HAP-1 (cell line): ENCODE data around the gene HNRNPH2.

Experiments used
- DNase-seq, 2 experiments: peaks; one replicate each; pipeline ENCODE4 v3.0.0-alpha.2; 2016 to 2020; ENCODE audit warnings: low spot score in 2 of 2
- H3K27me3 ChIP-seq: fragments of 250-450 bp; sonication (Bioruptor Pico); 2 replicates; pipeline ENCODE4 v1.5.1; 2020; ENCODE audit warnings: low read depth, mild to moderate bottlenecking, moderate library complexity
- H3K36me3 ChIP-seq: fragments of 250-450 bp; sonication (Bioruptor Pico); replicated peaks from 2 replicates; pipeline ENCODE4 v1.5.1; 2020; ENCODE audit warnings: mild to moderate bottlenecking
- H3K4me1 ChIP-seq: fragments of 250-450 bp; sonication (Bioruptor Pico); 2 replicates; pipeline ENCODE4 v1.5.1; 2020; ENCODE audit warnings: mild to moderate bottlenecking
- H3K4me3 ChIP-seq: fragments of 250-450 bp; sonication (Bioruptor Pico); 2 replicates; pipeline ENCODE4 v1.5.1; 2020; ENCODE audit warnings: mild to moderate bottlenecking, moderate library complexity
- H3K9me3 ChIP-seq: fragments of 250-450 bp; sonication (Bioruptor Pico); 2 replicates; pipeline ENCODE4 v1.5.1; 2020; ENCODE audit warnings: mild to moderate bottlenecking, moderate library complexity
- in situ Hi-C: fragments of 300-500 bp; cut with MboI; formaldehyde crosslinking; loops from 3 replicates; pipeline ENCODE4 v1.14.3; 2020; ENCODE audit warnings: low sequenced_read_pairs, inconsistent platforms, mixed read lengths

HNRNPH2 gene

GRCh38 chrX:101407748-101408531, at the start of gene HNRNPH2, which contains the start of gene GLA:
HNRNPH2 (plus strand) TSS chrX:101408222; CDS start chrX:101411989, 3,767 bp downstream.
GLA (minus strand) TSS chrX:101407925; CDS start chrX:101407903, 22 bp downstream.
- Histone ChIP-seq H3K4me3 (peak within 1 kb of the TSS; percentile 71), H3K27me3 (0 out of 2 replicates have a peak, but pooled peaks cover 3% of the 10 kb centered on the region), H3K9me3 (no peaks in the 10 kb centered on the region), H3K36me3 (peaks cover 23% of the 10 kb centered on the region), H3K4me1 (peaks cover 19% of the 10 kb centered on the region)
- in situ Hi-C loops: no loop called here
- peak; percentile 95 to 99 for DNase-seq

GRCh38 chrX:101359966-101360365, 48.1 kb upstream of the HNRNPH2 start:
- H3K27me3 ChIP-seq: no peaks in the 10 kb centered on the region
- in situ Hi-C loops: no loop called here
- H3K4me1 ChIP-seq: no peaks in the 10 kb centered on the region
- DNase-seq: no peak
- no peaks in the 10 kb centered on the region for H3K36me3 ChIP-seq
- no peak overlapping the region for H3K4me3 ChIP-seq
- no peaks in the 10 kb centered on the region for H3K9me3 ChIP-seq

DNA sequence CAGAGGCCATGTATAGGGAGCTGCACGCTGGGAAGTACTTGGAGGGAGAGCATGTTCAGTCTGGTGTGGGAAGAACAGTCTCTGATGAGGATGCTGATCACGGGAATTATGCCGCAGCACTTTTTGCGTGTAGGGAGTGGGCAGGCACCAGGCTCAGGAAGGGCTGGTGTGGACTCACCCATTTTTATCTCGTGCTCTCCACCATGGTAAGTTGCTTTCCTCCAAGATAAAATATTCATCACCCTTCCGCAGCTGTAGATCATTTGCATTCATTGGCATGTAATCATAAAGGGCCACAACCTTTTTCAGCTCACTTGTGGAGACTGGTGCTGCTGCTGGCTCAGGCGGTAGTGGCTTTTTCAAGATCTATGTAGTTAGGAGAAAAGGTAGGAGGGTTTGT, 47.6 kb upstream of the HNRNPH2 start:
- H3K27me3 ChIP-seq: no peaks in the 10 kb centered on the region
- H3K4me1 ChIP-seq: no peaks in the 10 kb centered on the region
- H3K4me3 ChIP-seq: no peak overlapping the region
- no peaks in the 10 kb centered on the region for H3K36me3 ChIP-seq
- in situ Hi-C loops: no loop called here
- DNase-seq: no peak
- no peaks in the 10 kb centered on the region for H3K9me3 ChIP-seq

DNA sequence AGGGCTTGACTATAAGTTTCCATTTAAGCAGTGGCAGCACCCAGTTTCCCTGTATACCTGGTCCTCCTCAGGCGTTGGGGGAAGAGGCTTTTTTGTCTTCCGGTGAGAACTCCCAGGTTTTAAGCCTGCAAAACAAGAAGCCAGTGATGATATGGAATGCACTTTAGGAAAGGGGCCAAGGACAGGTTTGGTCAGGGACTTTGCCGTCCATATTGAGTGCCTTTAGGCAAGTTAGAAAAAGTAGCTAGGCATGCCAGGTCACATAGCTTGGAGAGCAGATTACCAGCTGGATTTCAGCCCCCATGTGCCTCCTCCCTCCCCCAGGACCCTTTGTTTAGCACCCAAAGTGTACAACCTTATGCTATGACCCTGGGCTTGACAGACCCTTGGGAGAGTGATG, 45.9 kb upstream of the HNRNPH2 start:
- Histone ChIP-seq H3K36me3 (no peaks in the 10 kb centered on the region), H3K9me3 (no peaks in the 10 kb centered on the region)
- in situ Hi-C loops: no loop called here

GRCh38 chrX:101362757-101363156, 45.3 kb upstream of the HNRNPH2 start:
- no peak for DNase-seq
- Histone ChIP-seq H3K4me3 (no peak overlapping the region), H3K4me1 (no peaks in the 10 kb centered on the region), H3K36me3 (no peaks in the 10 kb centered on the region; the same call in 1 of the 2 replicates), H3K27me3 (no peaks in the 10 kb centered on the region), H3K9me3 (no peaks in the 10 kb centered on the region)
- in situ Hi-C loops: no loop called here

More for the DNA sequence above, 45.9 kb upstream of the HNRNPH2 start:
- Histone ChIP-seq H3K4me1 (no peaks in the 10 kb centered on the region), H3K4me3 (no peak overlapping the region), H3K27me3 (no peaks in the 10 kb centered on the region)
- no peak for DNase-seq

GRCh38 chrX:101365301-101365795, 42.7 kb upstream of the HNRNPH2 start:
- Histone ChIP-seq H3K4me1 (no peaks in the 10 kb centered on the region), H3K4me3 (no peak overlapping the region), H3K9me3 (no peaks in the 10 kb centered on the region), H3K27me3 (peaks cover 18% of the 10 kb centered on the region), H3K36me3 (no peaks in the 10 kb centered on the region; the same call in 1 of the 2 replicates)
- in situ Hi-C loops: no loop called here
- DNase-seq: no peak

- no peak overlapping the region for H3K4me3 ChIP-seq
- H3K27me3 ChIP-seq: peaks cover 18% of the 10 kb centered on the region
- no peaks in the 10 kb centered on the region for H3K4me1 ChIP-seq
- in situ Hi-C loops: no loop called here
- H3K36me3 ChIP-seq: no peaks in the 10 kb centered on the region; the same call in 1 of the 2 replicates
- H3K9me3 ChIP-seq: no peaks in the 10 kb centered on the region
- no peak for DNase-seq
Measured at GRCh38 chrX:101368800-101369199, 39.2 kb upstream of the HNRNPH2 start.

DNA sequence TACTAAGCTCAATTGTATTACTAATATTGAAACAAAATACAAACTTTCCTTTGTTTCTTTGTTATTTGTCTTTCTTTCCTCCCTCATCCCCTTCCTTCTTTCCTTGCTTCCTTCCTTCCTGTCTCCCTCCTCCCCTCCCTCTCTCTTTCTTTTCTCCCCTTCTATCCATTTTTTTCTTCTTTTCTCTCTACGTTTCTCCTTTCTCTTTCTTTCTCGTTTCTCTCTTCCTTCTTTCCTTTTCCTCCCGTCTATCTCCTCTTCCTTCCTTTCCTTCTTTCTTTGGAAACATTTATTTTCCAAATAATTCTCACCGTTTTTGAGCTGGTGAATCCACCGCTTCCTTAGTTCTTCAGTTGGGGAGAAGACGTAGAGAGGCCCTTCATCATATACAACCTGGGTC, 38.3 kb upstream of the HNRNPH2 start:
- Histone ChIP-seq H3K4me1 (no peaks in the 10 kb centered on the region), H3K36me3 (no peaks in the 10 kb centered on the region; the same call in 1 of the 2 replicates), H3K27me3 (peaks cover 18% of the 10 kb centered on the region), H3K4me3 (no peak overlapping the region), H3K9me3 (no peaks in the 10 kb centered on the region)
- in situ Hi-C loops: no loop called here
- no peak for DNase-seq

DNA sequence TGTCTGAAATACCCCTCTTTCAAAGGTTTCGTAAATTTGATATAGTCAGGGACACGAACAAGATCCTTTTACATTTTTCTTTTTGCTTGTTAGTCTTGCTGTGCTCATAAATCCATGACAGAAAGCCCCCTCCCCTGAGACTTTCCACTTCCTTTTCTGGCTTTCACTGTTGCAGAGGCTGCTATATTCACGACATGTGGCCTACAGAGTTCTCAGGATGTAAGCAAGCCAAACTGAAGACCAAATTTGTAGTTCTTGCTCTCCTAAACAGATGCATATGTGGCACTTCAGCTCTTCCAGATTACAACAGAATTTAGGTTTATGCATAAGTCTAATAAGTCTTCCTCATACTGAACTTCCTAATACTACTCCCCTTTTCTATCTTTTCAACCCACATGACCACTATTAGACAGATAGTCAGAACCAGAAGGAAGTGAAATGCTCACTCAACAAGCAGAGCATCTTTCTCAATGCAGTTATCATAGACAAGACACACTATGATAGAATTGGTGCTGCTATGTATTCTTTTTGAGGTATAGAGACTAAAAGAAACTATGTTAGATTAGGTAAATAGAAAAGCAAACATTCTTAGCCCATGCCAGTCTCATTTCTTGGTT, 37.0 kb upstream of the HNRNPH2 start:
- no peaks in the 10 kb centered on the region for H3K4me1 ChIP-seq
- no peak overlapping the region for H3K4me3 ChIP-seq
- H3K36me3 ChIP-seq: no peaks in the 10 kb centered on the region; the same call in 1 of the 2 replicates

DNA sequence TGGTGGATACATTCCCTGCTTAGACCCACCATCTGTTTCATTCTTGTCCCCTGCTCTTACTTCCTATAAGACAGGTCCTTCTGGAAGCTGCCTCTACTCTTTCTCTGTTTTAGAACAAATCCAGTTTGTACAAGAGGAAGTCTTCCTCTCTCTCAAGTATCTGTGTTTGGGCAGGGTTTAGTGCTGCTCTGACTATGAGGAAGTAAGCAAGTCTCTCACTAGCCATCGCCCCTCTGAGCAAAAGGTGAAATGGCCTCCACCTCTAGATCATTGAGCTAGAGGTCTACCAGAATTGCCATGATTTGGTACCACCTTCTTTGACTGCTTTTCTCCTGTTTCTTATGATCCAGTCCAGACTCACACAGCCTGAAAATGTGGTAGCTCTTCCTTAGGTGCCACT, 30.5 kb upstream of the HNRNPH2 start:
- in situ Hi-C loops: no loop called here
- H3K4me1 ChIP-seq: no peaks in the 10 kb centered on the region
- H3K9me3 ChIP-seq: no peaks in the 10 kb centered on the region
- no peaks in the 10 kb centered on the region; the same call in 1 of the 2 replicates for H3K27me3 ChIP-seq
- DNase-seq: no peak
- no peaks in the 10 kb centered on the region for H3K36me3 ChIP-seq
- H3K4me3 ChIP-seq: no peak overlapping the region

More for the DNA sequence above, 37.0 kb upstream of the HNRNPH2 start:
- Histone ChIP-seq H3K27me3 (peaks cover 18% of the 10 kb centered on the region), H3K9me3 (no peaks in the 10 kb centered on the region)
- DNase-seq: no peak
- in situ Hi-C loops: no loop called here

DNA sequence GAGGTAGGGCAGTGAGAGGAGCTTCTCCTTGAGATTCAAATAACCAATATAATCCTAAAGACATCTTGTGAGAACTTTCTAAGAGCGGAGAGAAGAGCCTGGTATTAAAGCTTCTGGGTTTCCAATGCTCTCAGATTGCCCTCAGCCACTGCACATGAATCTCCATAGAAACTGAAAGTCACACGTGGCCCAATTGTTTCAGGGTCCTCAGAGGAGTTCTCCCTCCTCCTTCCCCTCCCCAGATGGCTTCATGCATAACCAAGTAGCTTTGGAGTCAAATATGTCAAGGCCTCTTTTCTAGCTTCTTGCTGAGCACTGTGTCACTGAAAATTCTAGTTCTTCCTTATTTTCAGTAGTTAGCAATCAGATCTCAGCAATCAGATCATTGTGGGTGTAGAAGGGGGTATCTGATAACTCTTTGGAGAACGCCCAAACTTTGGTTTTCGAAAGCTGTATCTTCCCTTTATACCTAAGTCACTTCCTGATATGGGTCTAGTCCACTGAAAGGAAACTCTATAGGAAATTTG, 24.3 kb upstream of the HNRNPH2 start:
- in situ Hi-C loops: no loop called here
- no peaks in the 10 kb centered on the region for H3K4me1 ChIP-seq
- no peak overlapping the region for H3K4me3 ChIP-seq
- H3K27me3 ChIP-seq: no peaks in the 10 kb centered on the region; the same call in 1 of the 2 replicates
- peak in 1 of 2 experiments; percentile 28 for DNase-seq
- H3K36me3 ChIP-seq: no peaks in the 10 kb centered on the region
- H3K9me3 ChIP-seq: no peaks in the 10 kb centered on the region

GRCh38 chrX:101385026-101385684, 22.9 kb upstream of the HNRNPH2 start:
- Histone ChIP-seq H3K36me3 (no peaks in the 10 kb centered on the region), H3K27me3 (no peaks in the 10 kb centered on the region; the same call in 1 of the 2 replicates), H3K4me1 (peaks cover 2% of the 10 kb centered on the region), H3K4me3 (no peak overlapping the region), H3K9me3 (no peaks in the 10 kb centered on the region)
- in situ Hi-C loops: no loop called here
- no peak for DNase-seq

DNA sequence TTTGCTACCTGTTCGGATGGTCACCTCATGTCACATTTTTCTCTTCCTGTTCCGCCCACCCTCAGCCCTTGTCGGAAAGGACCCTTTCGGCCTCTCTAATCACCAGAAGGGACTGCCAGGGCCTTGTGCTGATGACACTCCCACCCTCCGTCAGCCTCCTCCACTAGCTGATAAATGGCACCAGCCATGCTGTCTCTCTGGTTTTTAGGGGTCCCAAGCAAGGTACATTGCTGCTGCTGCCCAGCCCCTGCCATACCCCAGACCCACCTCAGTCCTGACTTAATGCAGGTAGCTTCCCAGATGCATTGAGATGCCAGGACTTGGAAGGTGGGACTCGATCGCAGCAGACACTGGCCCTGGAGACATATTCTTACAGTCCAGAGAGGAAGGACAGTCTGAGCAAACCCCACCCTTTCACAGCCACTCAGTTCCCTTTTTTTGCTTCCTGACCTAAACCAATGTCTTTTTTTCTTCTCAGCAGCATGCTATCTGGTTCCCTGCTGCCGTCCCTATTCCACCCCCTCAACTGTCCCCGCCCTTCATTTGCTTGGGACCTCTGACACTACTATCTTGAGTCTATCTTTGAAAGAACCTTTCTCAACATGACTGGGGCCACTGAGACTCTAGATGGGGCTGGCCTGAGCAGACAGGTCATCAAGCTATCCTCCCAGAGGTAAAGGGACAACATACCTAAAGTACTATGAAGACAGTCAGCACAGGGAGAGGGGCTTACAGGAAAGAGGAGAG, 22.1 kb upstream of the HNRNPH2 start, which contains the start of gene BTK:
TSS of gene BTK (minus strand) at position 397 of the 747 bp plus-strand sequence. CDS start 10,907 bp downstream, outside the sequence.
- H3K4me3 ChIP-seq: no peak within 1 kb of the TSS
- H3K36me3 ChIP-seq: no peaks in the 10 kb centered on the region; the same call in 1 of the 2 replicates
- H3K27me3 ChIP-seq: no peaks in the 10 kb centered on the region; the same call in 1 of the 2 replicates
- H3K9me3 ChIP-seq: no peaks in the 10 kb centered on the region
- in situ Hi-C loops: no loop called here
- peaks cover 6% of the 10 kb centered on the region for H3K4me1 ChIP-seq
- no peak for DNase-seq
